ENCODE data around the gene TMOD3.

DNA sequence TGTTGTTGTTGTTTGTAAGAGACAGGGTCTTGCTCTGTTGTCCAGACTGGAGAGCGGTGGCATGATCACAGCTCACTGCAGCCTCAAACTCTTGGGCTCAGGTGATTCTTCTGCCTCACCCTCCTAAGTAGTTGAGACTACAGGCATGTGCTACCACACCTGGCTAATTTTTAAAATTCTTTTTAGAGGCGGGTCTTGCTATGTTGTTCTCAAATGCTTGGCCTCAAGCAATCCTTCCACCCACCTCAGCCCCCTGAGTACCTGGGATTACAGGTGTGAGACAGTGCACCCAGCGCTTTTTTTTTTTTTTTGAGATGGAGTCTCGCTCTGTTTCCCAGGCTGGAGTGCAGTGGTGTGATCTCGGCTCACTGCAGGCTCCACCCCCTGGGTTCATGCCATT lies 46.7 kb downstream of the TMOD3 start:
- TF ChIP-seq, protein P1, sequence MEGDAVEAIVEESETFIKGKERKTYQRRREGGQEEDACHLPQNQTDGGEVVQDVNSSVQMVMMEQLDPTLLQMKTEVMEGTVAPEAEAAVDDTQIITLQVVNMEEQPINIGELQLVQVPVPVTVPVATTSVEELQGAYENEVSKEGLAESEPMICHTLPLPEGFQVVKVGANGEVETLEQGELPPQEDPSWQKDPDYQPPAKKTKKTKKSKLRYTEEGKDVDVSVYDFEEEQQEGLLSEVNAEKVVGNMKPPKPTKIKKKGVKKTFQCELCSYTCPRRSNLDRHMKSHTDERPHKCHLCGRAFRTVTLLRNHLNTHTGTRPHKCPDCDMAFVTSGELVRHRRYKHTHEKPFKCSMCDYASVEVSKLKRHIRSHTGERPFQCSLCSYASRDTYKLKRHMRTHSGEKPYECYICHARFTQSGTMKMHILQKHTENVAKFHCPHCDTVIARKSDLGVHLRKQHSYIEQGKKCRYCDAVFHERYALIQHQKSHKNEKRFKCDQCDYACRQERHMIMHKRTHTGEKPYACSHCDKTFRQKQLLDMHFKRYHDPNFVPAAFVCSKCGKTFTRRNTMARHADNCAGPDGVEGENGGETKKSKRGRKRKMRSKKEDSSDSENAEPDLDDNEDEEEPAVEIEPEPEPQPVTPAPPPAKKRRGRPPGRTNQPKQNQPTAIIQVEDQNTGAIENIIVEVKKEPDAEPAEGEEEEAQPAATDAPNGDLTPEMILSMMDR (IDR thresholded peaks at IDR 0.05; ENCODE audit: extremely low read depth in 1 of 2, insufficient read depth in 1 of 2, low read depth in 1 of 2, low read length in 2 of 2) = no peak
- no peak for TF ChIP-seq POLR2AphosphoS5 (IDR thresholded peaks at IDR 0.05; ENCODE audit: insufficient read depth, low read depth, low read length)
- no peak for TF ChIP-seq MYC (IDR thresholded peaks at IDR 0.05; ENCODE audit: low read depth, low read length)
- TF ChIP-seq EZH2 (IDR thresholded peaks at IDR 0.05; ENCODE audit: borderline replicate concordance, low read depth, low read length, severe bottlenecking) = no peak
- TF ChIP-seq POLR2A (IDR thresholded peaks at IDR 0.05; ENCODE audit: low read depth, low read length) = no peak
